ENCODE data around the gene PPFIBP2.

Gene PPFIBP2

DNA sequence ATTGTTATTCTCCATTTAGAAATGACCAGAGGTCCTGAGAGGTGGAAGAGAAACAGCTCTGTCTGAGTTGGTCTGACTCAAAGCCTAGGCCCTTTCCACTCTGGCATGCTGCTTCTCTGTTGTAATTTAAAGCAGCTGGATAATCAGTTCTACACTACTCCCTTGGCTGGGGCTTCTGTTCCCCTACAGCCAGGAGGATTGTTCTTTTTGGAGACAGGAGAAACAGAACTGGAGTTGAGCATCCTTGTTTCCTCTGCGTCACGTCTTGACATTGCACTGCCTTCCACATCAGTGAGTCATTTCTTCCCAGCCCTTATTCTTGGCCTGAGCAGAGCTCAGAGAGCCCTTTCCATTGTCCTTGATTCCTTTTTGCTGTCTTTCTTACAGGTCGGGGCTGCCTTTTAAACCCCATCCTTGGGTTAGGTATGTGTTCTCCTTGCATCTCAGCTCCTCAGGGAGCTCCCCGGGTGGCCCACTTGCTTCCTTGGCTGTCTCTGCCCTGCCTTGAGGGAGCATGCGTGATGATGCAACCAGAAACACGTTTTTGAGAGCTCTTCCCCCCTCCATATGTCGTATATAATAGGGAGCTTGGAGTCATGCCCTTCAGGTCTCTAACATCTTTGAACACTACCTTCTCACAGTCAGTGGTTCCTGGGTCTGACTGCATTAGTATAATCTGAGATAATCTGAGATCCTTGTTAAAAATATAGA, 123.8 kb downstream of the PPFIBP2 start:
- Histone ChIP-seq H3K79me2 (ENCODE audit: insufficient read depth, low read length) (no peaks in the 10 kb centered on the region), H3F3A (ENCODE audit: insufficient read depth, low read length) (no peaks in the 10 kb centered on the region), H2AFZ (ENCODE audit: low read length) (no peak overlapping the region), H3K9me2 (ENCODE audit: low read depth, low read length) (no peaks in the 10 kb centered on the region), H3K36me3 (ENCODE audit: insufficient read depth, low read length) (peaks cover 68% of the 10 kb centered on the region), H3K4me3 (ENCODE audit: low read depth, low read length, poor library complexity, severe bottlenecking) (no peak overlapping the region), H3K9me3 (ENCODE audit: low read length) (no peaks in the 10 kb centered on the region), H3K4me2 (ENCODE audit: low read length) (no peak overlapping the region), H3K4me1 (ENCODE audit: insufficient read depth, low read length, severe bottlenecking) (peaks cover 9% of the 10 kb centered on the region), H3K27ac (ENCODE audit: low read depth, low read length, poor library complexity, severe bottlenecking) (no peak overlapping the region), H3K27me3 (ENCODE audit: insufficient read depth, low read length) (no peaks in the 10 kb centered on the region), H4K20me1 (ENCODE audit: insufficient read depth, low read length) (no peaks in the 10 kb centered on the region), H3K9ac (ENCODE audit: low read length) (no peak overlapping the region)
- TF ChIP-seq, protein P1, sequence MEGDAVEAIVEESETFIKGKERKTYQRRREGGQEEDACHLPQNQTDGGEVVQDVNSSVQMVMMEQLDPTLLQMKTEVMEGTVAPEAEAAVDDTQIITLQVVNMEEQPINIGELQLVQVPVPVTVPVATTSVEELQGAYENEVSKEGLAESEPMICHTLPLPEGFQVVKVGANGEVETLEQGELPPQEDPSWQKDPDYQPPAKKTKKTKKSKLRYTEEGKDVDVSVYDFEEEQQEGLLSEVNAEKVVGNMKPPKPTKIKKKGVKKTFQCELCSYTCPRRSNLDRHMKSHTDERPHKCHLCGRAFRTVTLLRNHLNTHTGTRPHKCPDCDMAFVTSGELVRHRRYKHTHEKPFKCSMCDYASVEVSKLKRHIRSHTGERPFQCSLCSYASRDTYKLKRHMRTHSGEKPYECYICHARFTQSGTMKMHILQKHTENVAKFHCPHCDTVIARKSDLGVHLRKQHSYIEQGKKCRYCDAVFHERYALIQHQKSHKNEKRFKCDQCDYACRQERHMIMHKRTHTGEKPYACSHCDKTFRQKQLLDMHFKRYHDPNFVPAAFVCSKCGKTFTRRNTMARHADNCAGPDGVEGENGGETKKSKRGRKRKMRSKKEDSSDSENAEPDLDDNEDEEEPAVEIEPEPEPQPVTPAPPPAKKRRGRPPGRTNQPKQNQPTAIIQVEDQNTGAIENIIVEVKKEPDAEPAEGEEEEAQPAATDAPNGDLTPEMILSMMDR (IDR thresholded peaks at IDR 0.05; ENCODE audit: low read length), result no peak
- TF ChIP-seq EZH2 (IDR thresholded peaks at IDR 0.05; ENCODE audit: borderline replicate concordance, low read length), result no peak

DNA sequence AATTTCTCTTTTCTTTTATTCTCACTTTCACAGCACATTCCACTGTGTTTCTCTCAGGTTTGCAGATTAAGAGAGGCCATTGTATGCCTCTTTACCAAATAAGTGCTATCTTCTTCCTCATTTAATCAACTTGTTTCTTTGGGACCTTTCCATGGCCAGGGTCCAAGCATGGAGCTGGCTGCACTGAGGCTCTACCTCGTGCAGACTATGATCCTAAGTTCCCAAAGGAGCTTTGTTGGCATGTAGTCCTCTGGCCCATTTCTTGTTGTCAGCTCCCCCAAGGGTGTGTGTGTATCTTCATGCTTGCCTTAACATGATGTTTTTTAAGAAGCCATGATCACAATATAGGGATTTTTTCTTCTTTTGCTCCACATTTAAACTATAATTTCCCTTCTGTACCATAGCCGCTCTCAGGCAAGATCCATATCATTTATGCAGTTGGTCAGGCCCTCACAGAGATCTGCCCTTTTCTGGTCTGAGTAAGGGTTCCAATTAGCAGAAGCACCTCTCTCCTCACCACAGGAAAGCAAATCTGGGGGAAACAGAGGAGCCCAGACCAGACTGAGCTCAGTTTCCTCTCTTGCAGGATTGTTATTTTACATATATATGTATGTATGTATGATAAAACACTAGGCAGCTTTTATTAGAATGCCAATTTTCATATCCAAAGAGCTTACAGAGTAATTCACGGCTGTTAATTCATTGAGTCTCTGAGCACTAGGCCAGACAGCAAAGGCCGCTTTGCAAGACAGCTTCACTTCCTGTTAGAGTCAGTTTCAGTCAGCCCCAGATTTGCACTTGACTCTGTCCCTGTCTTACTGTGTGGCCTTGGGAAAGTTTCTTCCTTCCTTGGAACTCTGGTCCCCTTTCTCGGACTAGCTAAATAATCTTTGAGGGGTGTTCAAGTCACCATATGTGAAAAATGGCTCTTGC, 125.2 kb downstream of the PPFIBP2 start:
- H3K9me2 ChIP-seq (ENCODE audit: low read depth, low read length), result no peaks in the 10 kb centered on the region
- H3K27me3 ChIP-seq (ENCODE audit: insufficient read depth, low read length), result no peaks in the 10 kb centered on the region
- H3K4me1 ChIP-seq (ENCODE audit: insufficient read depth, low read length, severe bottlenecking), result peaks cover 9% of the 10 kb centered on the region
- TF ChIP-seq, protein P1 (IDR thresholded peaks at IDR 0.05; ENCODE audit: low read length), result no peak
- H3K9me3 ChIP-seq (ENCODE audit: low read length), result no peaks in the 10 kb centered on the region
- no peaks in the 10 kb centered on the region for H4K20me1 ChIP-seq (ENCODE audit: insufficient read depth, low read length)
- no peak overlapping the region for H3K4me2 ChIP-seq (ENCODE audit: low read length)
- H3F3A ChIP-seq (ENCODE audit: insufficient read depth, low read length), result no peaks in the 10 kb centered on the region
- H3K79me2 ChIP-seq (ENCODE audit: insufficient read depth, low read length), result no peaks in the 10 kb centered on the region
- no peak overlapping the region for H2AFZ ChIP-seq (ENCODE audit: low read length)
- no peak overlapping the region for H3K9ac ChIP-seq (ENCODE audit: low read length)
- H3K36me3 ChIP-seq (ENCODE audit: insufficient read depth, low read length), result peaks cover 60% of the 10 kb centered on the region
- H3K27ac ChIP-seq (ENCODE audit: low read depth, low read length, poor library complexity, severe bottlenecking), result no peak overlapping the region
- no peak overlapping the region for H3K4me3 ChIP-seq (ENCODE audit: low read depth, low read length, poor library complexity, severe bottlenecking)

DNA sequence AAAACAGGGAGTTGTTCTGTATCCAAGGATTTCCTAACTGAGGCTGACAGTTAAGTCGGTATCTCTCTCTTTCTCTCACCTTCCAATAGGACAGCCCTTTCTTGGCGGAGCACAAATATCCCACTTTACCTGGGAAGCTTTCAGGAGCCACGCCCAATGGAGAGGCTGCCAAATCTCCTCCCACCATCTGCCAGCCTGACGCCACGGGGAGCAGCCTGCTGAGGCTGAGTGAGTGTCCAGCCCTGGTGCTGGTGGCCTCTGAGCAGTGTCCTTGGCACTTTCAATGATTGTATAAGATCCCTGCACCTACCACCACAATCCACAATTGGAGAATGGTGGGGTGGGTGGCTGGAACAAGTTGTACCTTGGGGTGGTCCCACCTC, 125.8 kb downstream of the PPFIBP2 start:
- peaks cover 54% of the 10 kb centered on the region for H3K36me3 ChIP-seq (ENCODE audit: insufficient read depth, low read length)
- H3K9ac ChIP-seq (ENCODE audit: low read length), result no peak overlapping the region
- H3K79me2 ChIP-seq (ENCODE audit: insufficient read depth, low read length), result no peaks in the 10 kb centered on the region
- no peaks in the 10 kb centered on the region for H4K20me1 ChIP-seq (ENCODE audit: insufficient read depth, low read length)
- H3K9me3 ChIP-seq (ENCODE audit: low read length), result no peaks in the 10 kb centered on the region
- no peak overlapping the region for H2AFZ ChIP-seq (ENCODE audit: low read length)
- peaks cover 9% of the 10 kb centered on the region for H3K4me1 ChIP-seq (ENCODE audit: insufficient read depth, low read length, severe bottlenecking)
- H3K4me2 ChIP-seq (ENCODE audit: low read length), result no peak overlapping the region
- no peaks in the 10 kb centered on the region for H3K27me3 ChIP-seq (ENCODE audit: insufficient read depth, low read length)
- H3F3A ChIP-seq (ENCODE audit: insufficient read depth, low read length), result no peaks in the 10 kb centered on the region
- H3K27ac ChIP-seq (ENCODE audit: low read depth, low read length, poor library complexity, severe bottlenecking), result no peak overlapping the region
- H3K9me2 ChIP-seq (ENCODE audit: low read depth, low read length), result no peaks in the 10 kb centered on the region
- TF ChIP-seq EZH2 (IDR thresholded peaks at IDR 0.05; ENCODE audit: borderline replicate concordance, low read length), result no peak
- TF ChIP-seq, protein P1 (IDR thresholded peaks at IDR 0.05; ENCODE audit: low read length), result no peak
- H3K4me3 ChIP-seq (ENCODE audit: low read depth, low read length, poor library complexity, severe bottlenecking), result no peak overlapping the region
